GM18907 (cell line): Measurements from ENCODE around the gene NOTUM.
"Not testable (repeated sequence)": the region's sequence is repeated elsewhere in the genome, so short reads cannot be mapped to it uniquely, and the experiment has no call there.

Source experiments
- ATAC-seq: cut with Tn5 transposase; IDR thresholded peaks from one replicate; pipeline ENCODE4 v1.9.1; 2021; ENCODE audit warnings: mild to moderate bottlenecking, moderate library complexity; ENCODE audit not compliant: unreplicated experiment

Gene NOTUM

GRCh38 chr17:81958633-81959342 is 2.2 kb downstream of the NOTUM start:
- no peak for ATAC-seq

GRCh38 chr17:81957691-81958432 is 3.1 kb downstream of the NOTUM start:
- ATAC-seq = no peak

- no peak for ATAC-seq
Measured at GRCh38 chr17:81956607-81957589, 4.1 kb downstream of the NOTUM start.

GRCh38 chr17:81955756-81956544 is 5.0 kb downstream of the NOTUM start:
- ATAC-seq = no peak

GRCh38 chr17:81955058-81955681 is 5.8 kb downstream of the NOTUM start:
- ATAC-seq = no peak

GRCh38 chr17:81954131-81955057 is 6.6 kb downstream of the NOTUM start:
- ATAC-seq = no peak

- not testable (repeated sequence) for ATAC-seq
Measured at GRCh38 chr17:81953443-81953842, 7.5 kb downstream of the NOTUM start.

GRCh38 chr17:81952792-81953228 is 8.2 kb downstream of the NOTUM start:
- no peak for ATAC-seq

GRCh38 chr17:81951785-81952684 is 9.0 kb downstream of the NOTUM start:
- no peak for ATAC-seq

GRCh38 chr17:81950501-81950900 is 10.5 kb downstream of the NOTUM start:
- ATAC-seq = no peak

- no peak for ATAC-seq
Measured at GRCh38 chr17:81948635-81949378, 12.2 kb downstream of the NOTUM start.

- ATAC-seq = no peak
Measured at GRCh38 chr17:81947189-81947588, 13.8 kb downstream of the NOTUM start, which contains the start of gene MYADML2. Gene MYADML2, minus strand, starts transcription at chr17:81947233. Its CDS starts 5,492 bp downstream, at chr17:81941741.

GRCh38 chr17:81944858-81945257 is 16.1 kb downstream of the NOTUM start:
- ATAC-seq = no peak

- ATAC-seq = no peak
Measured at GRCh38 chr17:81942167-81942553, 18.8 kb downstream of the NOTUM start.

- ATAC-seq = no peak
Measured at GRCh38 chr17:81941484-81942166, 19.4 kb downstream of the NOTUM start.
